ENCODE measurements around the gene KDM4B.

The KDM4B gene

DNA sequence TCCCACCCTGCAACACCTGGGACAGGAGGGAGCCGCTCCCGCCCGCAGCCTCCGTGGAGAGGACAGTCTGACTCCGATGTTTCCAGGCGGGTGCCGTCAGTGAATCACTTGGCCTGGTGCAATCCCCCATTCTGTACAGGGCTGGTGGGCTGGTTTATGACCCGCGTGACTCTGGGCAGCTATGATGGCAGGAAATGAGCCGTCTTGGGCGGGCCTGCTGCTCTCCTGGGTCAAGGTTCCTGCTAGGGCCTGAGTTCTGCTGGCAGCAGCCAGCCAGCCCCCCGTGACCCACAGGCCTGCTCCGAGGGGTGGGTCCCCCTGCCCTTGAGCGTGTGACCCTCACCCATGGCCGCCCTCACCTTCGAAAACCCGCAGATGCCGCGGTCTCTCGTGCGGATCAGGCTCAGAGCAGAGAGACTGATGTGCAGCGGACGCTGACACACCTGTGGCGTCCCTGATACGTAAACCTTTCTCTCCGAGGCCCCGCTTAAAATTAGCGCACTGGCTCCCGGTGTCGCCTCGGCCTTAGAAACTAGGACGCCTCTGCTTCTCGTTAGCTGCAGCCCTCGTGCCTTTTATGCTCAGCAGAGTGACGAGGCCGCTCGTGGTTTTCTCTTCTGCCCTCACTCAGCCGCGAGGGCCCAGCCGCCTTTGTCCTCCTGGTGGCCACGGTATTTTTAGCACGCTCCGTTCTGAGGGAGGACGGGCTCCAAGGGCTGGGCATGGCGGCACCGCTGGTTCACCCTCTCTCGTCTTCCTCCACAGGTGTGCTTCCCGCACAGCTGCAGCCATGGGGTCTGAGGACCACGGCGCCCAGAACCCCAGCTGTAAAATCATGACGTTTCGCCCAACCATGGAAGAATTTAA is 63.4 kb downstream of the KDM4B start:
- no peak for DNase-seq (ENCODE audit: low read depth in 2 of 2)

DNA sequence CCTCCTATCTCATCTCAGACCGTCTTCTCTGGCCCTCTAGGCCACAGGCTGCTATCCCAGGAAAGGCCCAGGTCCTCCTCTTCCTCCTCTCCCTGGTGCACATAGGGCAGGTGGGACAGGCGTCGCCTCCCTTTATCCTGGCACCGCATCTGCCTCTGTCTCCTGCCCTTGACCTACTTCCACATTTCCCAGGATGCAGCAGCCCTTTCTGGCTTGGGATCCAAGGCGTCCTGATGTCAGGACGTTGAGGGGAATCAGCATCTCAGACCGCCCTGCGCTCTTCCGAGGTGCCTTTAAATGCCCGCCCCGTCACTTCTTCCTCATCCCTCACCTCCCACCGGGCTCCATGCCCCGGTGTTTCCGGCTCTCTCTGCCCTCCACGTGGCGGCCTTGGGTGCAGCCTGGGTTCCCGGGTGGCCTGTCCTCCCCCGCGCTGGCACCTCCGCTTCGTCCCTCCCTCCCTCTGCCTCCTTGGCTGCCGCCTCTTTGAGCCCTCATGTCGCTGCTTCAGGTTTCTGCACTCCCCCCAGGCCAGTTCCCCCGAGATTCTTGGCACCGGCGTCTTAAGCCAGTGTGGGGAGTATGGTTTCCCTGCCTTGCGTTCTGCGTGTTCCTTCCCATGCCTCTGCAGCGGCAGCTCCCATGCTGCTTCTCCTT is 66.3 kb downstream of the KDM4B start:
- DNase-seq (ENCODE audit: low read depth in 2 of 2) = no peak

- no peak for DNase-seq (ENCODE audit: low read depth in 2 of 2)
These were observed 67.1 kb downstream of the KDM4B start for GRCh38 chr19:5035793-5036697.

- no peak for DNase-seq (ENCODE audit: low read depth in 2 of 2)
These were observed 68.0 kb downstream of the KDM4B start for GRCh38 chr19:5036698-5037563.

GRCh38 chr19:5037936-5038335 is 69.0 kb downstream of the KDM4B start:
- no peak for DNase-seq (ENCODE audit: low read depth in 2 of 2)

- DNase-seq (ENCODE audit: low read depth in 2 of 2) = no peak
These were observed 69.8 kb downstream of the KDM4B start for GRCh38 chr19:5038631-5039271.

DNA sequence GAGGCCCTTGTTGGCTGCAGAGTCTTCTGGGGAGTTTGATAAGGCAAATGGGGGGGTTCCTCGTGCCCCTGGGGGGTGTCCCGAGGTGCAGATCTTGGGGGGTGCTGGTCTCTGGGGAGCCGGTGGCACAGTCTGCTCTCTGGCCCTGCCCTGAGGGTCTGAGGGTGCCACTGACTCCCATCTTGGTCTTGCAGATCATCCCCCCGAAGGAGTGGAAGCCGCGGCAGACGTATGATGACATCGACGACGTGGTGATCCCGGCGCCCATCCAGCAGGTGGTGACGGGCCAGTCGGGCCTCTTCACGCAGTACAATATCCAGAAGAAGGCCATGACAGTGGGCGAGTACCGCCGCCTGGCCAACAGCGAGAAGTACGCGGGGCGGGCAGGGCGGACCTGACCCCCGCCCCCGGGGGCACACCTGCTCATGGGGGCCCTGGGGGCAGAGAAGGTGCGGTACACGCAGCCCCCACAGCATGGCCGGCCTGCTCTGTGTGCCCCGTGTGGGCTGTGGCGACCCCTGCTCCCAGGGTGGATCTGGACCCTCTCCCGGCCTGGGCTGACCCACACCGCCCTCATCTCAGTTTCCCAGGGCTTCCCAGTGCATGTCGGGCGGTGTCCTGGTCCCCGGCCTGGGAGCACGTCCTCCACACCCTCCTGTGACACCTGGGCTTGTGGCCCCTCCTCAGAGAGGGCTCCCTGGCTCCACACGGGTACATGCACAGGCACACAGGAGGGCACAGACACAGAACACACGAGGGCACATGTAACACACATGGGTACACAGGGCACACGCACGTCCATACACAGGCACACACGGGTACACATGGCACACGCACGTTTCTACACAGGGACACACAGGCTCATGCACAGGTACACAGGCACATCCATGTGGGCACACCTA is 71.0 kb downstream of the KDM4B start:
- no peak for DNase-seq (ENCODE audit: low read depth in 2 of 2)

- DNase-seq (ENCODE audit: low read depth in 2 of 2) = no peak
These were observed 71.7 kb downstream of the KDM4B start for GRCh38 chr19:5040544-5041167.

- DNase-seq (ENCODE audit: low read depth in 2 of 2) = no peak
These were observed 72.4 kb downstream of the KDM4B start for GRCh38 chr19:5041168-5041912.

GRCh38 chr19:5041913-5042187 is 72.9 kb downstream of the KDM4B start:
- no peak for DNase-seq (ENCODE audit: low read depth in 2 of 2)

DNA sequence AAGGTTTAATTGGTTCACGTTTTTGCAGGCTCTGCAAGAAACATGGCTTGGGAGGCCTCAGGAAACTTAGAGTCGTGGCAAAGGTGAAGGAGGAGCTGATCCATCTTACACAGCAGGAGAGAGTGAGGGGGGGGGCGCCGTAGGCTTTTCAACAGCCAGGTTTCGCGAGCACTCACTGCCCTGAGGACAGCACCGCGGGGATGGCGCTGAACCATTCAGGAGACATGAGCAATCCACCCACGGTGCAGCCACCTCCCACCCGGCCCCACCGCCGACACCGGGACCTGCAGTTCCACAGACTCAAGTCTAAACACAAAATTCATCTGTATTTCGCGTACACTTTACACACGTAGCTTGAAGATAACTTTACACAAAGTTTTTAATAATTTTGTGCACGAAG is 73.6 kb downstream of the KDM4B start:
- no peak for DNase-seq (ENCODE audit: low read depth in 2 of 2)

DNA sequence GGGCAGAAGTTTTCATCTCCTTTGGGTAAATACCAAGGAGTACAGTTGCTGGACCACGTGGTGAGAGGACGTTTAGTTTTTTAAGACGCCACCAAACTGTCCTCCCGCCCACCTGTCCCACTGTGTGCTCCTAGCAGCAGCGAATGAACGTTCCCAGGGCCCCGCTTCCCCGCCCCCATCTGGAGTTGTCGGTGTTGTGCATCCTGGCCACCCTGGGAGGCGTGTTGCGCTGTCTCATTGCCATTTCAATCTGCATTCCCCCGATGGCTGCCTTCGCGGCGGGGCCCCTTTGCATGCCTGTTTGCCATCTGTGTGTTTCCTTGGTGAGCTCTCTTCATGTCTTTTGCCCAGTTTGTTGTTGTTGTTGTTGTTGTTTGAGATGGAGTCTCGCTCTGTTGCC is 76.1 kb downstream of the KDM4B start:
- DNase-seq (ENCODE audit: low read depth in 2 of 2) = no peak

- DNase-seq (ENCODE audit: low read depth in 2 of 2) = no peak
These were observed 77.0 kb downstream of the KDM4B start for GRCh38 chr19:5045956-5046338.

DNA sequence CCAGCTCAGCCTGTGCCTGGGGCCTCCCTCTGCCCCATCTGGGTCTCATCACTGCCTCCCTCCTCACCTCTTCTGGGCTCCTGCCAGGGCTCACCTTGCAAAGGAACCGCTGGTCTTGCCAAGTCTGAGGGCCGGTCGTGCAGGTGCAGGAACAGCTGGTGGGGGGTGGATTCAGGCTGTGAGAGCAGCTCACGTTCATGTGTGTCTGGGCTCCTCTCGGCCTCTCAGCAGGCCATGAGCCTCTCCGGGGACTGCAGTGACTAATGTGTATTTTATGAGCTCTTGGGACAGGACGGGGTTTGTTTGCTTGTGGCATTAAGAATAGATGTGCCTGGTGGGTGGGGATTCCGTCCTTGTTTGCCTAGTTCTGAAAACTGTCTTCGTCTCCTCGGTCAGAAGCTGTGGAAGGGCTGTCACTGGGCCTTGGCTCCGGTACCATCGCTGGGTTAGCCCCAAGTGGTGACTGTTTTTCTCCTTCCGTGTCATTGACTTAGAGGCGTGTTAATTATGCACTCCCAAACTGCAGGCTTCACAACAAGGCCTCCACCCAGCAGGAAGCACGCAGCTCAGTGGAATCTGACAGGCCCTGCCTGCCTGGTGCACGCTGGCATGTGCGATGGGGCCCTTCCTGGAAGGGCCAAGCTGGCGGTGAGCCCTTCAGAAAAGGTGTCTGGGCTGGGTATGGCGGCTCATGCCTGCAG is 77.6 kb downstream of the KDM4B start:
- DNase-seq (ENCODE audit: low read depth in 2 of 2) = no peak

- no peak for DNase-seq (ENCODE audit: low read depth in 2 of 2)
These were observed 78.5 kb downstream of the KDM4B start for GRCh38 chr19:5047251-5047935.

DNA sequence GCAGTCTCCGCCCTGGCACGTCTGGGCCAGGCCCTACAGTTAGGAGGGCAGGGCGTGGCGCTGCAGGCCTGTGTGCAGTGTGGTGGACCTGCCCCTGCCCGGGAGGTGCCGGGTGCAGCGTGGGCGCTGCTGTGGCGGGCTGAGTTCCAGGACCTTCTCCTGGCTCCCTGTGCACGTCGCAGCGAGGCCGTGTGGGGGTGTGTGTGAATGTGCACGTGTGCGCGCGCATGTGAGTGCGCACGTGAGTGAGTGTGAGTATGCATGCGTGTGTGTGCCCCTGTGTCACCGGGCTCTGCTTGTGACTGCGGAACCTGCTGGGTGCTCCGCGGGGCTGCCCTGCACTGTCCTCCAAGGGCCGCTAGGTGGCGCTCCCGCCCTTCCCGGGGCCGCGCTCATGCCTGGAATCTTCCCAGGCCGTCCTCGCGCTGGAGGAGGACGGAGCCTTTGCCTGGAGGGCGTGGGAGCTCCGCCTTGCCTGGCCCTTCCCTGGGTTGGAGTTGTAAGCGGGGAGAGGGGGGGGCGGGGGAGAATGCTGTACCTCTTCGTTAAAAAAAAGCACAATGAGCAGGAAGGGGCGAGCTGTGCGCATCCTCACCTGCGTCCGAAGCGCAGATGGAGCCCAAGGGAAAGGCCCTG is 79.3 kb downstream of the KDM4B start:
- DNase-seq (ENCODE audit: low read depth in 2 of 2) = peak; percentile 39 to 45

All from stimulated activated CD8-positive, alpha-beta memory T cell treated with anti-CD3 and anti-CD28 coated beads, Interleukin-15, amount 100 ng/mL, for 48 hours (primary cell).